ENCODE data around the gene THPO.

THPO gene

DNA sequence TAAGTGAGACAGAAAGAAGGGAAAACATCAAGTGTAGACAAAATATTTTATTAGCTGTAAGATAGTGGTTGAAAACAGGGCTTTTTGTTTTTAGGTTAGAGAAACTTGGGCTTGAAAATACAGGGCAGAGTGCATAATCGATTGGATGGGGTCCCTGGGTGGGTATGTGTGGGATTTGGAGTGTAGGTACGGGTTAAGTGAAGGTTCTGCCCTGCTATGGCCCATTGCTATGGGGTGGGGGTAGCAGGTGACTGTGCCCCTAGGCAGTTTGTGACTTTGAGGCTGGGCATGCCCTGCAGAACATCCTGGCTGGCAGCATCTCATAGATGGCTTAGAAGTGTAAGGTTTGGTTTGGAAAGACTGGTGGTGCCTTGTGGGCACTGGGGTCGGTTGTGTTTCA is 44.3 kb downstream of the THPO start:
- H3K9me3 ChIP-seq (ENCODE audit: control insufficient read depth, insufficient read depth, low read length): no peaks in the 10 kb centered on the region
- no peaks in the 10 kb centered on the region for H3K9me2 ChIP-seq (replicated peaks; ENCODE audit: control insufficient read depth, low read length)
- H3K27me3 ChIP-seq (ENCODE audit: control insufficient read depth, low read length): no peaks in the 10 kb centered on the region
- H3K4me3 ChIP-seq (ENCODE audit: low read length): no peak overlapping the region
- H3K27ac ChIP-seq (ENCODE audit: low read depth, low read length): no peak overlapping the region
- peaks cover 68% of the 10 kb centered on the region for H3K36me3 ChIP-seq (ENCODE audit: control insufficient read depth, low read length)
- peaks cover 14% of the 10 kb centered on the region for H4K20me1 ChIP-seq (ENCODE audit: control insufficient read depth, insufficient read depth, low read depth, low read length)
- no peak overlapping the region for H3K4me2 ChIP-seq (ENCODE audit: low read length)
- TF ChIP-seq, protein P1, sequence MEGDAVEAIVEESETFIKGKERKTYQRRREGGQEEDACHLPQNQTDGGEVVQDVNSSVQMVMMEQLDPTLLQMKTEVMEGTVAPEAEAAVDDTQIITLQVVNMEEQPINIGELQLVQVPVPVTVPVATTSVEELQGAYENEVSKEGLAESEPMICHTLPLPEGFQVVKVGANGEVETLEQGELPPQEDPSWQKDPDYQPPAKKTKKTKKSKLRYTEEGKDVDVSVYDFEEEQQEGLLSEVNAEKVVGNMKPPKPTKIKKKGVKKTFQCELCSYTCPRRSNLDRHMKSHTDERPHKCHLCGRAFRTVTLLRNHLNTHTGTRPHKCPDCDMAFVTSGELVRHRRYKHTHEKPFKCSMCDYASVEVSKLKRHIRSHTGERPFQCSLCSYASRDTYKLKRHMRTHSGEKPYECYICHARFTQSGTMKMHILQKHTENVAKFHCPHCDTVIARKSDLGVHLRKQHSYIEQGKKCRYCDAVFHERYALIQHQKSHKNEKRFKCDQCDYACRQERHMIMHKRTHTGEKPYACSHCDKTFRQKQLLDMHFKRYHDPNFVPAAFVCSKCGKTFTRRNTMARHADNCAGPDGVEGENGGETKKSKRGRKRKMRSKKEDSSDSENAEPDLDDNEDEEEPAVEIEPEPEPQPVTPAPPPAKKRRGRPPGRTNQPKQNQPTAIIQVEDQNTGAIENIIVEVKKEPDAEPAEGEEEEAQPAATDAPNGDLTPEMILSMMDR (IDR thresholded peaks at IDR 0.05; ENCODE audit: low read depth, low read length, poor library complexity, severe bottlenecking): no peak
- no peak for TF ChIP-seq EZH2phosphoT487 (IDR thresholded peaks at IDR 0.05; ENCODE audit: borderline replicate concordance, low read length)
- peaks cover 60% of the 10 kb centered on the region for H3F3A ChIP-seq (ENCODE audit: control insufficient read depth, insufficient read depth)
- no peaks in the 10 kb centered on the region for H3K79me2 ChIP-seq (ENCODE audit: control insufficient read depth, low read length)
- H3K4me1 ChIP-seq (ENCODE audit: control insufficient read depth, low read length): peaks cover 19% of the 10 kb centered on the region

DNA sequence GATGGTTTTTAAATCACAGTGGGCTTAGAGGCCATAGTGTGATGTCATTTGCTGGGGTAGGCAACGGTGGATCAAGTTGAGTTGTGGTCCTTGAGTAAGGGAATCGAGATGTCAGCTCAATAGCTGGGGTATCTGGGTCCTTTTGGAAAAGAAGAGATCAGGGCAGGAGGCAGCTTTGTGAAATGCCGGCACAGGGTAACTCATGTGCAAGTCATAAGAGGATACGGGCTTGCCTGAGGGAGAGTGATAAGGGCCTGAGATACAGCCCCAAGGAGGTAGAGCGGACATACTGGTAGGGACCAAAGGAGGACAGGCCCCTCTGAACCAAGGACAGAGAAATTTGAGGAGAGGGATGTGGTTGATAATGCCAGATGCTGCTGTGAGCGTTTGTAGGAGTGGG is 44.8 kb downstream of the THPO start:
- H3K79me2 ChIP-seq (ENCODE audit: control insufficient read depth, low read length): no peaks in the 10 kb centered on the region
- no peak overlapping the region for H3K27ac ChIP-seq (ENCODE audit: low read depth, low read length)

DNA sequence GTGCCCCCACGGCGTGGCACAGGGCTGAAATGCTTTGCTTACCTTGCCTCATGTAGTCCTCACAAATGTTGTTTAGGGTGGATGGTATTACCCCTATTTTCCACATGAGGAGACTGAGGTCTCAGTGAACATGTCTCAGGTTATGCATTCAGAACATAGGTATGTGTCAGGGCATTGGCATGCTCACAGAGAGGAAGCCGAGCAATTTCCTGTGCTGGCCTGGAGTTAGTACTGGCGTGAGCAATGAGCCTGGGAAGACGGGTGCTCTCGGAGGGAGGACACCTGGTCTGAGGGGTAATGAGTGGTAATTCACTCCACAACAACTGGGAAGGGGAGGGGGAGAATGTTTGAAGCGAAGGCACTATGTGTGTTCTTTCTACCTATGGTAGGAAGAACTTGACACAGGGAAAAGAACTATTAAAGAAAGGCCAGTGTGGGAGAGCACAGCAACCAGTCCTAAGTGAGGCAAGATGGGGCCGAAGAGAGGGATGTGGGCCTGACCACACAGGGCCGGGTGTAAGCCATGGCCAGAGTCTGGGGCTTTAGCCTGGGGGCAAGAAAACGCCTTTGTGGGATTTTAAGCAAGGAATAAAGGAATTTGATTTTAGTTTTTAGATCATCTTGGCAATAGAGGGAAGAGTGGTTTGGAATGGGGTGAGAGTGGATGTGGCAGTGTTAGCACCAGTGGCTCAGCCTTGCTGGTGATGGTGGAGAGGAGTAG is 45.5 kb downstream of the THPO start:
- TF ChIP-seq EZH2phosphoT487 (IDR thresholded peaks at IDR 0.05; ENCODE audit: borderline replicate concordance, low read length): no peak
- Histone ChIP-seq H3K4me3 (ENCODE audit: low read length) (no peak overlapping the region), H3K27ac (ENCODE audit: low read depth, low read length) (no peak overlapping the region), H3K79me2 (ENCODE audit: control insufficient read depth, low read length) (no peaks in the 10 kb centered on the region), H4K20me1 (ENCODE audit: control insufficient read depth, insufficient read depth, low read depth, low read length) (peaks cover 14% of the 10 kb centered on the region), H3K4me2 (ENCODE audit: low read length) (no peak overlapping the region), H3K36me3 (ENCODE audit: control insufficient read depth, low read length) (peaks cover 79% of the 10 kb centered on the region), H3K27me3 (ENCODE audit: control insufficient read depth, low read length) (no peaks in the 10 kb centered on the region), H3K4me1 (ENCODE audit: control insufficient read depth, low read length) (peaks cover 13% of the 10 kb centered on the region), H3K9me2 (replicated peaks; ENCODE audit: control insufficient read depth, low read length) (no peaks in the 10 kb centered on the region), H3F3A (ENCODE audit: control insufficient read depth, insufficient read depth) (peaks cover 60% of the 10 kb centered on the region), H3K9me3 (ENCODE audit: control insufficient read depth, insufficient read depth, low read length) (no peaks in the 10 kb centered on the region)

More for the DNA sequence above, 44.8 kb downstream of the THPO start:
- peaks cover 14% of the 10 kb centered on the region for H4K20me1 ChIP-seq (ENCODE audit: control insufficient read depth, insufficient read depth, low read depth, low read length)
- H3K9me3 ChIP-seq (ENCODE audit: control insufficient read depth, insufficient read depth, low read length): no peaks in the 10 kb centered on the region
- no peak overlapping the region for H3K4me3 ChIP-seq (ENCODE audit: low read length)
- no peaks in the 10 kb centered on the region for H3K27me3 ChIP-seq (ENCODE audit: control insufficient read depth, low read length)
- TF ChIP-seq, protein P1 (IDR thresholded peaks at IDR 0.05; ENCODE audit: low read depth, low read length, poor library complexity, severe bottlenecking): no peak
- no peak for TF ChIP-seq EZH2phosphoT487 (IDR thresholded peaks at IDR 0.05; ENCODE audit: borderline replicate concordance, low read length)
- no peak overlapping the region for H3K4me2 ChIP-seq (ENCODE audit: low read length)
- no peaks in the 10 kb centered on the region for H3K9me2 ChIP-seq (replicated peaks; ENCODE audit: control insufficient read depth, low read length)
- peaks cover 73% of the 10 kb centered on the region for H3K36me3 ChIP-seq (ENCODE audit: control insufficient read depth, low read length)
- H3F3A ChIP-seq (ENCODE audit: control insufficient read depth, insufficient read depth): peaks cover 64% of the 10 kb centered on the region
- H3K4me1 ChIP-seq (ENCODE audit: control insufficient read depth, low read length): peaks cover 14% of the 10 kb centered on the region

DNA sequence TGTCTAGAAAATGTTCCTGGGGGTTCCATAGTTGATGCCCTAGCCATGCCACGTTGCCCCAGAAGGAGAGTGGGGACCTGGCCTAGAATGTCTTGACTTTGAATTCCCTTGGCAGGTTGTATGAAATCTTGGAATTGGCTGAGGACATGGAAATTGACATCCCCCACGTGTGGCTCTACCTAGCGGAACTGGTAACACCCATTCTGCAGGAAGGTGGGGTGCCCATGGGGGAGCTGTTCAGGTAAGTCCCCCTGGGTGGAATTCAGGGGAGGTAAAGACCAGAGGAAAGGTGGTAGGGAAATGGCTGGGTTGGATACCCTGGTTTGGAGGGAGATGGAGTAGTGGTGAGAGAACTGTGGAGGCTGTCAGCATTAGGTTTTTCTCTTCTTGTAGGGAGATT is 49.5 kb downstream of the THPO start:
- no peaks in the 10 kb centered on the region for H3K27me3 ChIP-seq (ENCODE audit: control insufficient read depth, low read length)
- peaks cover 16% of the 10 kb centered on the region for H3K79me2 ChIP-seq (ENCODE audit: control insufficient read depth, low read length)
- no peaks in the 10 kb centered on the region for H3K9me2 ChIP-seq (replicated peaks; ENCODE audit: control insufficient read depth, low read length)
- no peak for TF ChIP-seq EZH2phosphoT487 (IDR thresholded peaks at IDR 0.05; ENCODE audit: borderline replicate concordance, low read length)
- TF ChIP-seq, protein P1 (IDR thresholded peaks at IDR 0.05; ENCODE audit: low read depth, low read length, poor library complexity, severe bottlenecking): no peak
- H3K4me1 ChIP-seq (ENCODE audit: control insufficient read depth, low read length): no peaks in the 10 kb centered on the region
- H3K9me3 ChIP-seq (ENCODE audit: control insufficient read depth, insufficient read depth, low read length): no peaks in the 10 kb centered on the region
- H3K4me3 ChIP-seq (ENCODE audit: low read length): no peak overlapping the region
- H3F3A ChIP-seq (ENCODE audit: control insufficient read depth, insufficient read depth): peaks cover 39% of the 10 kb centered on the region
- peaks cover 98% of the 10 kb centered on the region for H3K36me3 ChIP-seq (ENCODE audit: control insufficient read depth, low read length)
- H3K27ac ChIP-seq (ENCODE audit: low read depth, low read length): no peak overlapping the region
- no peak overlapping the region for H3K4me2 ChIP-seq (ENCODE audit: low read length)
- peaks cover 12% of the 10 kb centered on the region for H4K20me1 ChIP-seq (ENCODE audit: control insufficient read depth, insufficient read depth, low read depth, low read length)

Data from DOHH2 (cell line).